T-helper 1 cell (primary cell): ENCODE results near the gene RNF212.
"Not testable (repeated sequence)": the region's sequence is repeated elsewhere in the genome, so short reads cannot be mapped to it uniquely, and the experiment has no call there.

ENCODE experiments used
- DNase-seq, 5 donors: peaks; one replicate each; pipeline ENCODE4 v3.0.0-alpha.2; 2012 to 2020
- total RNA-seq, 4 donors: gene quantifications; one replicate each; lab custom pipeline; 2026; lab: John Stamatoyannopoulos, UW

RNF212 gene
- 1.2 to 3.2 (median 2.2) reads per million in 4 donors for total RNA-seq

- peak in 3 of 5 donors; percentile 22 to 53 (median 33) for DNase-seq
These were observed at the start of gene RNF212 for GRCh38 chr4:1113311-1114009. Gene RNF212, minus strand, starts transcription at chr4:1113564. Its CDS starts 100 bp downstream, at chr4:1113464.

- DNase-seq, result no peak
These were observed 47.0 kb upstream of the RNF212 start for GRCh38 chr4:1160351-1160750.

- DNase-seq, result no peak
These were observed 42.7 kb upstream of the RNF212 start for GRCh38 chr4:1156069-1156468.

GRCh38 chr4:1155314-1155713 lies 42.0 kb upstream of the RNF212 start:
- DNase-seq, result no peak

- no peak for DNase-seq
These were observed 41.3 kb upstream of the RNF212 start for GRCh38 chr4:1154523-1155182.

GRCh38 chr4:1154126-1154522 lies 40.8 kb upstream of the RNF212 start:
- DNase-seq, result no peak

- DNase-seq, result no peak
These were observed 40.3 kb upstream of the RNF212 start for GRCh38 chr4:1153567-1154090.

GRCh38 chr4:1152290-1152689 lies 38.9 kb upstream of the RNF212 start:
- no peak for DNase-seq

- DNase-seq, result no peak
These were observed 38.2 kb upstream of the RNF212 start for GRCh38 chr4:1151541-1151940.

- DNase-seq, result no peak
These were observed 37.5 kb upstream of the RNF212 start for GRCh38 chr4:1150875-1151274.

GRCh38 chr4:1139860-1140259 lies 26.5 kb upstream of the RNF212 start:
- DNase-seq, result no peak

- no peak for DNase-seq
These were observed 24.5 kb upstream of the RNF212 start for GRCh38 chr4:1137850-1138249.

GRCh38 chr4:1137063-1137776 lies 23.9 kb upstream of the RNF212 start:
- DNase-seq, result peak in 1 of 5 donors; percentile 35

- no peak for DNase-seq
These were observed 22.7 kb upstream of the RNF212 start for GRCh38 chr4:1136048-1136447.

GRCh38 chr4:1133033-1133432 lies 19.7 kb upstream of the RNF212 start:
- no peak for DNase-seq

GRCh38 chr4:1130316-1131186 lies 17.2 kb upstream of the RNF212 start:
- peak in 4 of 5 donors; percentile 53 to 77 (median 68) for DNase-seq

GRCh38 chr4:1126506-1126905 lies 13.1 kb upstream of the RNF212 start:
- no peak for DNase-seq

- not testable (repeated sequence) for DNase-seq
These were observed 12.1 kb upstream of the RNF212 start for GRCh38 chr4:1125466-1125865.

GRCh38 chr4:1124818-1125217 lies 11.5 kb upstream of the RNF212 start:
- no peak for DNase-seq

- DNase-seq, result no peak
These were observed 9.1 kb upstream of the RNF212 start for GRCh38 chr4:1122505-1122904.

GRCh38 chr4:1116838-1117237 lies 3.5 kb upstream of the RNF212 start:
- DNase-seq, result no peak

- DNase-seq, result no peak
These were observed 2.3 kb upstream of the RNF212 start for GRCh38 chr4:1115528-1116293.
